Femur (tissue), 1 donor: ENCODE data around the gene TMEM35B.
"Not testable (repeated sequence)": the region's sequence is repeated elsewhere in the genome, so short reads cannot be mapped to it uniquely, and the experiment has no call there.

Experiments used
- DNase-seq: peaks from one replicate; pipeline ENCODE4 v3.0.0-alpha.2; 2017

The TMEM35B gene

GRCh38 chr1:34975771-34976170 is 9.4 kb downstream of the TMEM35B start:
- DNase-seq: no peak

GRCh38 chr1:34975338-34975737 is 9.8 kb downstream of the TMEM35B start:
- no peak for DNase-seq

GRCh38 chr1:34974626-34975025 is 10.5 kb downstream of the TMEM35B start:
- DNase-seq: no peak

- DNase-seq: no peak
Observed at GRCh38 chr1:34973326-34973725, 11.8 kb downstream of the TMEM35B start.

- no peak for DNase-seq
Observed at GRCh38 chr1:34970829-34971228, 14.3 kb downstream of the TMEM35B start.

- no peak for DNase-seq
Observed at GRCh38 chr1:34970220-34970735, 14.9 kb downstream of the TMEM35B start.

- not testable (repeated sequence) for DNase-seq
Observed at GRCh38 chr1:34968297-34968696, 16.9 kb downstream of the TMEM35B start.

GRCh38 chr1:34967672-34968071 is 17.5 kb downstream of the TMEM35B start:
- not testable (repeated sequence) for DNase-seq

- no peak for DNase-seq
Observed at GRCh38 chr1:34965597-34965996, 19.6 kb downstream of the TMEM35B start.

- no peak for DNase-seq
Observed at GRCh38 chr1:34950428-34950827, 34.7 kb downstream of the TMEM35B start.

GRCh38 chr1:34948739-34949138 is 36.4 kb downstream of the TMEM35B start:
- not testable (repeated sequence) for DNase-seq

- DNase-seq: not testable (repeated sequence)
Observed at GRCh38 chr1:34947641-34948314, 37.4 kb downstream of the TMEM35B start.

GRCh38 chr1:34946211-34946610 is 38.9 kb downstream of the TMEM35B start:
- no peak for DNase-seq

- DNase-seq: not testable (repeated sequence)
Observed at GRCh38 chr1:34941798-34942197, 43.3 kb downstream of the TMEM35B start.
